HG03095 (cell line): Measurements from ENCODE around the gene SRCIN1.
"Not testable (repeated sequence)": the region's sequence is repeated elsewhere in the genome, so short reads cannot be mapped to it uniquely, and the experiment has no call there.

Source experiments
- ATAC-seq: cut with Tn5 transposase; IDR thresholded peaks from one replicate; pipeline ENCODE4 v1.9.1; 2021; ENCODE audit warnings: moderate library complexity; ENCODE audit not compliant: unreplicated experiment

The SRCIN1 gene

GRCh38 chr17:38530856-38531255 is 74.9 kb downstream of the SRCIN1 start:
- ATAC-seq: not testable (repeated sequence)

GRCh38 chr17:38528141-38528540 is 77.6 kb downstream of the SRCIN1 start:
- ATAC-seq: not testable (repeated sequence)

GRCh38 chr17:38526526-38526925 is 79.2 kb downstream of the SRCIN1 start:
- ATAC-seq: not testable (repeated sequence)

GRCh38 chr17:38512473-38513058 is 93.2 kb downstream of the SRCIN1 start:
- no peak for ATAC-seq

DNA sequence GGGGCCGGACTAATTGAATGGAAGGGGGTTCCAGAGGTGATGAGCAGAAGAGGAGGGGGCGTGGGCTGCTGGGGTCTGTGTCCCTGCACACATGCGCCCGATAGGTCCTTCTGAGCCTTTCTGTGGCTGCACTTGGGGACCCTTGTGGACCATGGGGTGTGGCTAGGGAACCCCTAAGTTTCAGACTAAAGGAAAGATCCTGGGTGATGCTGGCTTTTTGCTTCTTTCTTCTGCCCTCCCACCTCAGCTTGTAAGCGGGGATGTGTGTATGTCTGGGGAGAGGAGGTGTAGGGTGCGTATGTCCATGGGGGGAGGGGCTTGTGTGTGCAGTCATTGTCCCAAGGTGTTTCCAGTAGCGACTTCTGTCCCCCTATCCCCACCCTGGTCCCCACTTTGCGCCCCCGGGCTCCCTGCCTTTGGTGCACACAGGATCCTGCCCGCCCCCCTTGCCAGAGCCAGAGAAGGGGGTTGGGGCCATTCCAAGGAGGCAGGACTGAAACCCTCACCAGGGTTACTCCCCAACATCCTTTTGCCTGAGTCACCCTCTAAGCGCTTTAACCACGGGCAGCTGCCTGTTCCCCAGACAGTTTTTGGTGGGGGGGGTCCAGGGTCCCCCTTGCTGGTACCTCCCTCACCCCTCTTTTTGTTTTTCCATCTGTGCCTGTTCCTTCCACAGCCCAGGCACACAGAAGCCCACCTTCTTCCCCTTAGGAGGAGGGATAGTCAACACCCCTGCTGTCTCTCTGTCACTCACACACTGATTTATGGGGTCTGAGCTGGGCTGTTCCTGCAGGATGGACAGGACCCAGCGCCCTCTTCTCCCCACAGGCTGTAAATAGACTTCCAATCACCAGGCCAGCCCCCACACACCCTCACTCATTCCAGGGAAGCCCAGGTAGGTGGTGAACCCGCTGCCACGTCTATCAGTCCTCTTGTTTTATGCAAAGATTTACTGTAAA is 94.3 kb downstream of the SRCIN1 start:
- ATAC-seq: no peak

- ATAC-seq: no peak
Observed at GRCh38 chr17:38510421-38511149, 95.2 kb downstream of the SRCIN1 start.

DNA sequence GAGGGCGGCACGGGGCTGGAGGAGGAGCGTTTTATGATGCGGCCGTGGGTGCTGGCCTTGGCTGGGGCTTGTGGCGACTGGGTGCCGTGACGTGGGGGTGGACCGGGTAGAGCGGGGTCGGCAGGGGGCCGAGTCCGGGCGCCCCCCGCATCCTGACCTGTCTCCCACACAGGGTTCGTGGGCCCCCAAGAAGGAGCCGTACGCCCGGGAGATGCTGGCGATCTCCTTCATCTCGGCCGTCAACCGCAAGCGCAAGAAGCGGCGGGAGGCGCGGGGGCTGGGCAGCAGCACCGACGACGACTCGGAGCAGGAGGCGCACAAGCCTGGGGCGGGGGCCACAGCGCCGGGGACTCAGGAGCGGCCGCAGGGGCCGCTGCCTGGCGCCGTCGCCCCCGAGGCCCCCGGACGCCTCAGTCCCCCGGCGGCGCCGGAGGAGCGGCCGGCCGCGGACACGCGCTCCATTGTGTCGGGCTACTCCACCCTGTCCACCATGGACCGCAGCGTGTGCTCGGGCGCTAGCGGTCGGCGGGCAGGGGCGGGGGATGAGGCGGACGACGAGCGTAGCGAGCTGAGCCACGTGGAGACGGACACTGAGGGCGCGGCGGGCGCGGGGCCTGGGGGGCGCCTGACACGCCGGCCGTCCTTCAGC is 95.9 kb downstream of the SRCIN1 start:
- ATAC-seq: no peak

GRCh38 chr17:38508954-38509771 is 96.6 kb downstream of the SRCIN1 start:
- no peak for ATAC-seq

DNA sequence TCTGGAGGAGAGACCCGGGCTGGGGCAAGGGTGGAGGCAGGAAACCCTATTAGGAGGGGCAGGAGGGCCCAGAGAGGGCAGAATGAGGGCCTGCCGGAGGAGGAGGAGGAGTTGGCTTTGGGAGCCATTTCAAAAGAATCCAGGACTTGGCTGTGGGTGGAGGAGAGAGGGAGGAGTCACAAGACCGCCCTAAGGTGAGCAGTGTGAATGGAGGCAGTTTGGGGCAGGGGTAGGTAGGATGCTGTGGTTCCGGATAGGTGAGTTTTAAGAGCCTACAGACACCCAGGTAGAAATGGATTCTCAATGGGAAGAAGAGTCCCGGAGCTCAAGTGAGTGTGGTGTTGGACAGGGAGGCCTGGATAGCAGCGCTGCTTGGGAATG is 97.2 kb downstream of the SRCIN1 start:
- ATAC-seq: no peak

- ATAC-seq: no peak
Observed at GRCh38 chr17:38507921-38508569, 97.7 kb downstream of the SRCIN1 start.

DNA sequence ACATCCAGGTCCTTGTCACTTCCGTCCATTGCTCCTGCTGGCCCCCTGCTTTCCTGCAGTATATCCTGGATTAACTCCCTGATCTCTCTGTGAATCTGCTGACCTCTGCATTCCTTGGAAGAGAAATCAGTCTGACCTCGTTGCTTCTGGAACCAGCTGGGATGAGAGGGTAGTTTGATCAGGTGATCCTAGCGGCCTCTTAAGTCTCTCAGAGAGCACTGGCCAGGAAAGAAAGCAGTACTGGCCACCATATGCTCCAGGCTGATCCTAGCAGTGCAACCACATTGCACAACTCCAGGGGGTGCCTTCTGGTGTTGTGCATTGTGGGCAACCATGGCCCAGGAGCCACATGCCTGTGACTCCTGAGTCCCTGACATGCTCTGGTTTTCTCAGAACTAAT is 98.3 kb downstream of the SRCIN1 start:
- no peak for ATAC-seq

DNA sequence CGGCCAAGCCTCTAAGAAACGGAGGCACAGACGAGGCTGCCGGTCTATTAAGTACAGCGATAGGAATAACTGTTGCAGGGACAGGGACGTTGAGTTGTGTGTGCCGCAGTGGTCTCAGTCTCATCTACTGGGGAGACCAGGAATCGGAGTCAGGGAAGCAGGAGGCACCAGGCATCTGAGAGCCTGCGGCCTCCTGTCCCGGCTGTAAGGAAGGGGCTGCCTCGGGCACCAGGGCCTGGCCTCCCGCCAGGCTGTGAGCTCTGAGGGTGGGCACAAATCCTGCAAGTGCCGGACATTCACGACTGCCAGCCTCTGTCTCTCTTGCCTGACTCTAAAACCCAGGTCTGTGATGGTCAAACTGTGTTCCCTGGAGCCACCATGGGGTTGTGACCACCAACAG is 101.5 kb downstream of the SRCIN1 start:
- ATAC-seq: no peak

DNA sequence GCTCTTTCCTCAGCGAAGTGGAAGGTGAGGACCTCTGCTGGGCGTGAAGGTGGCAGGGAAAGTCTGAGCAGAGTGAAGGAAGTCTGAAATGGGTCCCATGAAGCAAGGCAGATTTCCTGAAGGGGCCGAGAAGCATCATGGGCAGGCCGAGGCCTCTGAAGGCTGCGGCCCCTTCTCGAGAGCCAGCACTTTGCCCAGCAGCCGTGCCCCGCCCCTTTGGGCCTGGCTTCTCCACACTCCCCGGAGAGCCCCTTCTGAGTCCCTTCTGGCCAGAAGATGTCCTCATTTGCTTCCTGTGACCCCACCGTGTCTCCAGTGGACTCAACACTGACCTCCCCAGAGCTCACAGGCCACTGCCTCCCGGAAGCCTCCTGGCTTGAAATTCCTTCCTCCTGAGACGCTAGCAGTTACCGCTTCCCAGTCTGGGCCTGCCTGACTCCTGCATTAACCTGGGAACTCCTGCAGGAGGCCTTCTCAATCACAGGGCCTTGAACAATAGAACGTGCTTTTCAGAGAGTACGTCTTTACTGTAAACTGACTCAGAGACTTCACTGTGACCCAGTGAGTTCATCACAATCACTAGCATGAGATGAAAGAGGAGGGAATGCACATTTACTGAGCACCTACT is 102.4 kb downstream of the SRCIN1 start:
- ATAC-seq: not testable (repeated sequence)

- ATAC-seq: not testable (repeated sequence)
Observed at GRCh38 chr17:38501718-38502117, 104.0 kb downstream of the SRCIN1 start.

DNA sequence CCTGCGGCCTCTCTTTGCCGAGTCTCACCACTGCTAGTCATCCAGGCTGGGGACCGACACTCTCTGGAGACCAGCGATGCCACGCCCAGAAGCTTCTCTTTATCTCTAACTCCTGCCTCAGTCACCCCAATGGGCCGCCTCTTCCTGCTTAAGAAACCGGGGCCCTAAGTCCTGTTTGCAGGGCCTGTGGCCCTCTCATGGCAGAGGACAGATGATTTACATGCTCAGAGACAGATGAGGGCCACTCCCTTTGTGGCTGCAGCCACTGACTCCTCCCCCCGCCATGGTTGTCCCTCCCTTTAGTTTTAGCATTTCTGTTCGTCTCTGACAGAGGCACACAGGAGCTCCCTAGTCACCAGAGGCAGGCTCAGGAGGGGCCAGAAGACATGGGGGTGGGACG is 106.5 kb downstream of the SRCIN1 start:
- not testable (repeated sequence) for ATAC-seq

GRCh38 chr17:38498353-38498752 is 107.4 kb downstream of the SRCIN1 start:
- ATAC-seq: no peak

DNA sequence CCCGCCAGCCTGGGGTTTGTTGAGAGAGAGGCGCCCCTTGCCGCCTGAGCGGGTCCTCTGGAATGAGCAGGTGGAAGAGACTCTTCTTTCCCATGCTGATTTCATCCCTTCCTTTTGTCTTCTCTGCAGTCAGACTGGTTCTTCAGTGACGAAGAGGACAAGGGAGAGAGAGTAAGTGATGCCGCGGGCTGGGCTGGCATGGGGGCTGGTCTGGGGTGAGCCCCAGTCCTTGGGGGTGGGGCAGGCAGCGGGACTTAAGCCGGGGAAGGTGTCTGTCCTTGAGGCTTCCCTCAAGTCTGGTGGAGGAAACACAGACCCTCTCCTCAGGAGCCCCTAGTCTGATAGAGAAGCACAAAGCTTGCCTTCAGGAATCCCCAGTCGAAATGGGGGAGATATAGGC is 108.1 kb downstream of the SRCIN1 start:
- ATAC-seq: not testable (repeated sequence)

- ATAC-seq: not testable (repeated sequence)
Observed at GRCh38 chr17:38494152-38494551, 111.6 kb downstream of the SRCIN1 start.
